HFFc6 (cell line): ENCODE measurements around the gene GLIS2. TPM values are rescaled to one million over a fixed set of nuclear protein-coding genes. Genes with fewer than 3 reads are reported as not detected.

Experiments
- DNase-seq: peaks from one replicate; pipeline ENCODE4 v3.0.0-alpha.2; 2018
- H3K27ac Mint-ChIP-seq: 2 replicates; pipeline ENCODE4 v1.8.0; 2020; ENCODE audit warnings: mild to moderate bottlenecking, mixed read lengths
- H3K27me3 Mint-ChIP-seq: 2 replicates; pipeline ENCODE4 v1.8.0; 2021; ENCODE audit warnings: mild to moderate bottlenecking, moderate library complexity, mixed read lengths; ENCODE audit not compliant: insufficient read depth
- H3K36me3 Mint-ChIP-seq: 2 replicates; pipeline ENCODE4 v1.8.0; 2021; ENCODE audit warnings: low read depth, mixed read lengths
- H3K4me1 Mint-ChIP-seq: 2 replicates; pipeline ENCODE4 v1.8.0; 2020; ENCODE audit warnings: low read depth, mixed read lengths
- H3K4me3 Mint-ChIP-seq: 2 replicates; pipeline ENCODE4 v1.8.0; 2020; ENCODE audit warnings: mild to moderate bottlenecking, moderate library complexity, mixed read lengths
- H3K9me3 Mint-ChIP-seq: 2 replicates; pipeline ENCODE4 v1.8.0; 2020; ENCODE audit warnings: mild to moderate bottlenecking, mixed read lengths
- total RNA-seq, 6 experiments: library from RNA; stranded (reverse); fragmentation: NEBNext Ultra II Directional; extraction: Animal tissue kit (Norgen Biotek cat#: 25700); gene quantifications; 2 replicates in 1 of 6; 3 replicates in 5 of 6; pipeline ENCODE4 v1.2.3, GENCODE V29; 2021
- TF ChIP-seq, protein P1 (sequence below): fragments of 200-600 bp; sonication (generic); IDR thresholded peaks from 2 replicates; pipeline ENCODE4 v1.5.0; 2021; ENCODE audit warnings: antibody characterized with exemption, mild to moderate bottlenecking

Gene GLIS2
- total RNA-seq, 6 experiments from 2014 or later, result 21.9 to 26.0 (median 23.5) TPM

DNA sequence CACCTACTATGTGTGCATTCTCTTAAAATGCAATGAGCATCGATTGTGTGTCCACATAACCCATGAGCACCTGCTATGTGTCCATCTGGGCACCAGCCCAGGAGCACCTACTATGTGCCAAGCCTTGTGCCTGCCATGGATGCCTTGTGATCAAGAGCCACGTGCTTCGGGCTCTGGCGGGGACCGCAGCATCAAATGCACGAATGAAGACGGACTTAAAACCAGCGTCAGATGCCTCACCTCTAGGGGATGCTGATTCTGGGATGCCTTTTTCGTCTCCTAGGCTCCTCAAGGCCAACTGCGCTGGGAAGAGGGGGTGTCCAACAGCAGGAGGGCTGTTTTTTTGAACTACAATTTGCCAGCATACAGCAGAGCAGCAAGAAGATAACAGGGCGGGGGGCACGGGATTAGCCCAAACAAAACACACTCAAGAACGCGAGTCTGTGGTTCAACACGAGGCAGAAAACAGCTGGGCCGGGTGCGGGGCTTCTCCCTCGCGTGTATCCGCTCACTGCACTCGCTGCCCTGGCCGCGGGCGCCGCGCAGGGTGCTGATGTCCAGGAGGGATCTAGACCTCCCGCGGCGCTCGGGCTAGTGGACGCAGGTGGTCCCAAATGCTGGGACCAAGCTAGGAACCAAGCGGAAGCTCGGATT is 1.2 kb upstream of the GLIS2 start:
- H3K27ac Mint-ChIP-seq, result peak overlapping the region; percentile 91
- peaks cover 40% of the 10 kb centered on the region for H3K4me1 Mint-ChIP-seq
- no peaks in the 10 kb centered on the region for H3K27me3 Mint-ChIP-seq
- no peaks in the 10 kb centered on the region for H3K9me3 Mint-ChIP-seq
- DNase-seq, result peak; percentile 42
- no peaks in the 10 kb centered on the region for H3K36me3 Mint-ChIP-seq
- TF ChIP-seq, protein P1, sequence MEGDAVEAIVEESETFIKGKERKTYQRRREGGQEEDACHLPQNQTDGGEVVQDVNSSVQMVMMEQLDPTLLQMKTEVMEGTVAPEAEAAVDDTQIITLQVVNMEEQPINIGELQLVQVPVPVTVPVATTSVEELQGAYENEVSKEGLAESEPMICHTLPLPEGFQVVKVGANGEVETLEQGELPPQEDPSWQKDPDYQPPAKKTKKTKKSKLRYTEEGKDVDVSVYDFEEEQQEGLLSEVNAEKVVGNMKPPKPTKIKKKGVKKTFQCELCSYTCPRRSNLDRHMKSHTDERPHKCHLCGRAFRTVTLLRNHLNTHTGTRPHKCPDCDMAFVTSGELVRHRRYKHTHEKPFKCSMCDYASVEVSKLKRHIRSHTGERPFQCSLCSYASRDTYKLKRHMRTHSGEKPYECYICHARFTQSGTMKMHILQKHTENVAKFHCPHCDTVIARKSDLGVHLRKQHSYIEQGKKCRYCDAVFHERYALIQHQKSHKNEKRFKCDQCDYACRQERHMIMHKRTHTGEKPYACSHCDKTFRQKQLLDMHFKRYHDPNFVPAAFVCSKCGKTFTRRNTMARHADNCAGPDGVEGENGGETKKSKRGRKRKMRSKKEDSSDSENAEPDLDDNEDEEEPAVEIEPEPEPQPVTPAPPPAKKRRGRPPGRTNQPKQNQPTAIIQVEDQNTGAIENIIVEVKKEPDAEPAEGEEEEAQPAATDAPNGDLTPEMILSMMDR, result 0 out of 2 replicates have a peak, but pooled peaks have one; percentile 3
- peak overlapping the region; percentile 86 for H3K4me3 Mint-ChIP-seq

DNA sequence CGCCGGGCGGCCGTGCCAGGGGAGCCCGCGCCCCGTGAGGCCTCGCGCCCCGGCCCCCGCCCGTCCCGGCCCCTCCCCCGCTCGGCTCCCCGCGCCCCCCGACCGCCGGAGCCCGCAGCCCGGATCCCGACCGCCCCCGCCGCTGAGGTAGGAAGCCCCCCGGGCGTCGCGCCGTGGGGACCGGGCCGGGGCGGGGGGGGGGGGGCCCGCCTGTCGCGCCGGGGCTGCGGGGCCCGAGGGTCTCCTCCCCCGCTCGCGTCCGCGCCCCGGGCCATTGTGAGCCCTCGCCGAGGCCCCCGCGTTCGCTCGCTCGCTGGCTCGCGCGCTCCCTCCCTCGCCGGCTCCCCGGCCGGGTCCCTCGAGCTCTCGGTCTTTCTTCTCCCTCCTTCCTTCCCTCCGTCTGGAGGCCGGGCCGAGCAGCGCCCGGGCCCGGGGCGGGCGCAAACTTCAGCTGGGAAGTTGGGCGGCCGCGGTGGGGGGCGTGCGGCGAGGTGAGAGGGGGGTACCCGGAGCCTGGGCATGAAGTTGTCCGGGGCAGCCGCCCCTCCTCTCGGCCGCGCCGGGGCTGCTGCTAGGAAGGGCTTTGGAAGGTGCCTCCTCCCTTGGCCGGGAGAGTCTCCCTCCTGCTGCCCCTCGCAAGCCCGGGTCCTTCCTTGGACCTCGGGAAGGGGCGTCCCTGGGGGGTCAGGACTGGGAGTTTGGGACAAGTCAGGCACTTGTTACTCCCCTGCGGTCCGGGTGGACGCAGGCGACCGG is 419 bp downstream of the GLIS2 start:
- DNase-seq, result no peak
- Mint-ChIP-seq H3K9me3 (no peaks in the 10 kb centered on the region), H3K36me3 (no peaks in the 10 kb centered on the region), H3K4me3 (peak overlapping the region; percentile 88), H3K27me3 (no peaks in the 10 kb centered on the region), H3K4me1 (peaks cover 32% of the 10 kb centered on the region), H3K27ac (peak overlapping the region; percentile 64)
- TF ChIP-seq, protein P1, result no peak

DNA sequence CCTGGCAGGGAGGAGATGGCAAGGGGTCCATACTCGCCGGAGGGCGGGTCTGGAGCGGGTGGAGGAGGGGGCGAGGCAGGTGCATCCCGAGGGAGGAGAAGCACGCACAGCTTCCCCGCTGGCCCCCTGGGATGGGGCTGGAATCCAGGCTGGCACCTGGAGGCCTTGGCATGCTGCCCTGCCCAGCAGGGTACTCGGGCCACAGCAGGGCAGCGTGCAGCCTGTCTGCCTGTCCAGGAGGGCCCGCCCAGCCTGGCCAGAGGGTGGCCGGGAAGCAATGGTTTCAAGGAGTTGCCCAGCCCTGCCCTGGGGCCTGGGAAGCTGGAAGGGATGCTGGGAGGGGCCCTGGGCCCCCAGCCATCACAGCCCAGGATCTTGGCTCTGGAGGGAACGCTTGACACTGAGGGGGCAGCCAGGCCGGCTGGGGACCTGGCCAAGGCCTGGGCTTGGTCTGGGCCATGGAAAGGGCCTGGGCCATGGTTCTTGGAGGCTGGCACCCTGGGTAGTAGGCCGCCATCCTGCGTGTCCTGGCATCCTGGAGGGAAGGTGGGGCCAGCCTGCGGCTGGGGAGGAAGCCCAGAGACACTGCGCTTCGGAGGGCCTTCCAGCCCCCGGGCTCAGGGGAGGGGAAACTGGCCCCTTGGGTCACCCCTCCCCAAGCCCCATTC is 1.1 kb downstream of the GLIS2 start:
- TF ChIP-seq, protein P1, result no peak
- Mint-ChIP-seq H3K4me3 (peak overlapping the region; percentile 88), H3K27ac (peak overlapping the region; percentile 64), H3K9me3 (no peaks in the 10 kb centered on the region), H3K36me3 (no peaks in the 10 kb centered on the region), H3K4me1 (peaks cover 32% of the 10 kb centered on the region), H3K27me3 (no peaks in the 10 kb centered on the region)
- no peak for DNase-seq

DNA sequence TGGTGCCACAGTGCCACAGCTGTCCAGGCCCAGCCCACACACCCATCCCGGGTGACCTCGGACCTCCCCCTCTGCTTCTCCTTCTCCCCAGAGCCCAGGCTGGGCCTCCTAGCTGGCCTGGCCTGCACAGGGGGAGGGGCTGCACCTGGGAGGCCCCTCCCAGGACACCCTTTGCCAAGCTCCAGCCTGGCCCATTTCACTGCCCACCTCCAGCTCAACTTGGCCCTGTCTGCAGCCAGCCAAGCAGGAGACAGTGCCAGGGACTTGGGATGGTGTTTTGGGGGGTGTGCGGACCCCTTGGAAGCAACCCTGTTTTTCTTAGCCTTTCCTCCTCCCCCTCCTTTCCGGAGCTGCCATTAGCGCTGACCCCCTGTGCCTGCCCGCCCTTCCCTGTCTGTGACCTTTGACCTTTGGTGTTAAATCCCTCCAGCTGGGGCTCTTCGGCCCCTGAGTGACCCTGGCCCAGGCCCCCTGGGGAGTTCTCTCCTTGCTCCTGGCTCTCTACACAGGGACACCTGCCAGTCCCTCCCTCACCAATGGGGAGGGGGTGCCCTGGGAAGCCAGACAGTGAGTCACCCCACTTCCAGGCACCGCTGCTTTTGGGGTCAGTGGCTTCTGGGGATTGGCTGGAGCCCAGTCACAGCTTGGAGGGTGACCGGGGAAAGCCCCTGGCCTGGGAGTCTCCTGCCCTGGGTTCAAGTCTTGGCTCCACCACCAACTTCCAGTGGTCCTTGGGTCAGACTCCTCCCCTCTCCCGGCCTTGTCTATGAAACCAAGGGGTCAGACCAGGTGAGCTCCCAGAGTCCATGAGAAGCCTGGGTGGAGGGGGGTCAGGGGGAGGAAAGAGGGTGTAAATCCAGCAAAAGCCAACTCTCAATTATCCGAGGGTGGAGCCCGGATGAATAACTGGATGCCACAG is 1.9 kb downstream of the GLIS2 start:
- peak overlapping the region; percentile 88 for H3K4me3 Mint-ChIP-seq
- H3K36me3 Mint-ChIP-seq, result no peaks in the 10 kb centered on the region
- TF ChIP-seq, protein P1, result no peak
- peak overlapping the region; percentile 64 for H3K27ac Mint-ChIP-seq
- no peaks in the 10 kb centered on the region for H3K27me3 Mint-ChIP-seq
- H3K4me1 Mint-ChIP-seq, result peaks cover 32% of the 10 kb centered on the region
- no peak for DNase-seq
- no peaks in the 10 kb centered on the region for H3K9me3 Mint-ChIP-seq

DNA sequence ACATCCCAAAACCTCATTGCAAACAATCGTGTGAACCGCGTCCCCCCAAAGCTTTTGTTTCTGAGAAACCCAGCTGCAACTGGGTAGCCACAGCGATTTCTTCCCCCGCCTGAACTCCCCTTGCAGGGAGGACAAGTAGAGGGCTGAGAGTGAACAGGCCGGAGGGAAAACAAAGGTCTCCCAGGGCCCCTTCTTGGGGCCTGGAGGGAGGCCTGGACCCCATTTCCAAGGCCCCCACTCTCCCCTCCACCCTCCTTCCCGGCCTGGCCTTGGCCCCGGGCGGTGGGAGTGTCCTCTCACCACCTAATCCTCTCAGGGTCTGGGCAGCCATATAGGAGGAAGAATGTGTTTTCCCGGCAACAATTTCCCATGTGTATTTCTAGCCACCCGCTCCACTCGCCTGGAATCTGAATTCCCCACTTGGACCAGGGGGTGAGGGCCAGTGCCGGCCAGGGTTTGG is 2.6 kb downstream of the GLIS2 start:
- Mint-ChIP-seq H3K27me3 (no peaks in the 10 kb centered on the region), H3K9me3 (no peaks in the 10 kb centered on the region), H3K36me3 (no peaks in the 10 kb centered on the region), H3K27ac (peak overlapping the region; percentile 64; the same call in 1 of the 2 replicates), H3K4me3 (peak overlapping the region; percentile 88), H3K4me1 (peaks cover 32% of the 10 kb centered on the region)
- TF ChIP-seq, protein P1, result no peak
- no peak for DNase-seq
